Panc1 (cell line): Measurements from ENCODE around the gene ATG4B.

Experiments
- CTCF ChIP-seq: fragments of 450-650 bp; IDR thresholded peaks from 2 replicates; pipeline ENCODE4 v1.5.1; 2017; ENCODE audit warnings: mild to moderate bottlenecking
- POLR2AphosphoS5 ChIP-seq: IDR thresholded peaks from 2 replicates; pipeline ENCODE4 v1.6.1; 2012; ENCODE audit warnings: mild to moderate bottlenecking, low read depth, low read length, moderate library complexity
- REST ChIP-seq, 2 experiments: IDR thresholded peaks; 2 replicates each; pipeline ENCODE4 v1.6.1; 2011 to 2012; ENCODE audit warnings: low read depth in 2 of 2, control low read depth in 1 of 2, low read length in 1 of 2, mild to moderate bottlenecking in 1 of 2, moderate library complexity in 1 of 2; ENCODE audit not compliant: insufficient read depth in 1 of 2
- TCF7L2 ChIP-seq: IDR thresholded peaks from 2 replicates; pipeline ENCODE4 v1.6.1; 2011; ENCODE audit warnings: mild to moderate bottlenecking, low read depth, low read length, inconsistent platforms

GRCh38 chr2:241660593-241661213 lies 23.2 kb downstream of the ATG4B start:
- no peak for TF ChIP-seq CTCF
- TF ChIP-seq POLR2AphosphoS5: no peak
- no peak for TF ChIP-seq REST (IDR thresholded peaks at IDR 0.05; ENCODE audit: insufficient read depth in 1 of 2, low read depth in 2 of 2, low read length in 1 of 2)
- TF ChIP-seq TCF7L2: no peak
